HEK293 (cell line): ENCODE results near the gene FIBP.
A peak's percentile ranks its signal among the peaks of the same experiment; 100 is the strongest.

Experiments used
- CTCF ChIA-PET: fragments of 350-600 bp; formaldehyde crosslinking; extraction: SDS; loops from one replicate; lab custom pipeline; 2021; ENCODE audit warnings: antibody characterized with exemption; lab: Yijun Ruan, JAX
- POLR2A ChIA-PET: fragments of 300-600 bp; formaldehyde crosslinking; extraction: SDS; loops from one replicate; lab custom pipeline; 2020; ENCODE audit warnings: antibody characterized with exemption, inconsistent platforms; lab: Yijun Ruan, JAX
- H3K27ac ChIP-seq: fragments of 200-500 bp; sonication (Bioruptor generic); 2 replicates; pipeline ENCODE4 v1.5.1; 2014; ENCODE audit warnings: low read depth, low read length, control low read depth, inconsistent platforms; ENCODE audit errors: extremely low read depth
- H3K36me3 ChIP-seq, 2 experiments: fragments of 200-500 bp in 1 of 2; sonication (Bioruptor generic) in 1 of 2; 1 replicate in 1 of 2; 2 replicates in 1 of 2; pipeline ENCODE4 v1.5.1; 2014 to 2017; ENCODE audit warnings: inconsistent platforms in 2 of 2, low read length in 2 of 2; ENCODE audit not compliant: control insufficient read depth in 2 of 2, insufficient read depth in 1 of 2
- H3K4me1 ChIP-seq: fragments of 200-500 bp; sonication (Bioruptor generic); 2 replicates; pipeline ENCODE4 v1.5.1; 2014; ENCODE audit warnings: mild to moderate bottlenecking, low read length, inconsistent platforms; ENCODE audit not compliant: control insufficient read depth, insufficient read depth
- H3K4me3 ChIP-seq: 2 replicates; pipeline ENCODE4 v1.5.1; 2011; ENCODE audit warnings: low read depth, mild to moderate bottlenecking, control low read depth, low read length, moderate library complexity
- H3K9me3 ChIP-seq: fragments of 200-500 bp; sonication (Bioruptor generic); 2 replicates; pipeline ENCODE4 v1.5.1; 2014; ENCODE audit warnings: low read depth, low read length, inconsistent platforms; ENCODE audit not compliant: control insufficient read depth, insufficient read depth
- GLI2 ChIP-seq: fragments of 450-650 bp; formaldehyde crosslinking; IDR thresholded peaks from 2 replicates; pipeline ENCODE4; 2017; ENCODE audit warnings: missing biosample characterization, missing genetic modification characterization, low read depth, borderline replicate concordance
- HOXC10 ChIP-seq: sonication (generic); formaldehyde crosslinking; IDR thresholded peaks from 2 replicates; pipeline ENCODE4 v1.8.1; 2023; ENCODE audit warnings: mild to moderate bottlenecking, missing genetic modification reagents
- REPIN1 ChIP-seq: fragments of 450-650 bp; formaldehyde crosslinking; IDR thresholded peaks from 2 replicates; pipeline ENCODE4 v1.5.1; 2017; ENCODE audit warnings: missing biosample characterization, missing genetic modification characterization, low read depth
- SCRT1 ChIP-seq: fragments of 450-650 bp; formaldehyde crosslinking; IDR thresholded peaks from 2 replicates; pipeline ENCODE4 v1.5.1; 2016; ENCODE audit warnings: missing biosample characterization, missing genetic modification characterization, borderline replicate concordance
- TCF7L2 ChIP-seq: IDR thresholded peaks from 2 replicates; pipeline ENCODE4 v1.6.1; 2011; ENCODE audit warnings: low read depth, mild to moderate bottlenecking, inconsistent platforms, low read length, moderate library complexity, borderline replicate concordance
- ZBTB10 ChIP-seq: fragments of 450-650 bp; formaldehyde crosslinking; IDR thresholded peaks from 2 replicates; pipeline ENCODE4 v1.5.1; 2016; ENCODE audit warnings: missing biosample characterization, missing genetic modification characterization
- ZBTB20 ChIP-seq: fragments of 450-650 bp; formaldehyde crosslinking; IDR thresholded peaks from 2 replicates; pipeline ENCODE4 v1.5.1; 2016; ENCODE audit warnings: missing biosample characterization, missing genetic modification characterization
- ZBTB7A ChIP-seq: fragments of 450-650 bp; formaldehyde crosslinking; IDR thresholded peaks from 2 replicates; pipeline ENCODE4 v1.5.1; 2016; ENCODE audit warnings: low read depth, missing biosample characterization, missing genetic modification characterization
- ZNF114 ChIP-seq: fragments of 450-650 bp; formaldehyde crosslinking; IDR thresholded peaks from 2 replicates; pipeline ENCODE4 v1.5.0; 2017; ENCODE audit warnings: missing biosample characterization, missing genetic modification characterization
- ZNF2 ChIP-seq: fragments of 450-650 bp; formaldehyde crosslinking; IDR thresholded peaks from 2 replicates; pipeline ENCODE4 v1.5.1; 2016; ENCODE audit warnings: missing biosample characterization, missing genetic modification characterization
- ZNF274 ChIP-seq, 2 experiments: fragments of 200-500 bp in 1 of 2; fragments of 450-650 bp in 1 of 2; sonication (Bioruptor generic) in 1 of 2; formaldehyde crosslinking in 1 of 2; IDR thresholded peaks; 2 replicates each; pipeline versions ENCODE4 v1.5.1 to v1.6.1; 2014 to 2016; ENCODE audit warnings: borderline replicate concordance in 1 of 2, inconsistent platforms in 1 of 2, low read length in 1 of 2, missing biosample characterization in 1 of 2, missing genetic modification characterization in 1 of 2
- ZNF341 ChIP-seq: fragments of 450-650 bp; formaldehyde crosslinking; IDR thresholded peaks from 2 replicates; pipeline ENCODE4; 2016; ENCODE audit warnings: low read depth, missing biosample characterization, missing genetic modification characterization
- ZNF366 ChIP-seq: fragments of 450-650 bp; formaldehyde crosslinking; conservative IDR thresholded peaks from 2 replicates; pipeline ENCODE4 v1.5.1; 2016; ENCODE audit warnings: missing biosample characterization, missing genetic modification characterization
- ZNF48 ChIP-seq: fragments of 450-650 bp; formaldehyde crosslinking; IDR thresholded peaks from 2 replicates; pipeline ENCODE4 v1.5.1; 2016; ENCODE audit warnings: missing biosample characterization, missing genetic modification characterization
- ZNF558 ChIP-seq: fragments of 450-650 bp; formaldehyde crosslinking; IDR thresholded peaks from 2 replicates; pipeline ENCODE4 v1.5.1; 2016; ENCODE audit warnings: missing biosample characterization, missing genetic modification characterization
- ZNF600 ChIP-seq: fragments of 450-650 bp; formaldehyde crosslinking; IDR thresholded peaks from 2 replicates; pipeline ENCODE4 v1.5.1; 2016; ENCODE audit warnings: missing biosample characterization, missing genetic modification characterization
- ZNF658 ChIP-seq: fragments of 450-650 bp; formaldehyde crosslinking; IDR thresholded peaks from 2 replicates; pipeline ENCODE4; 2016; ENCODE audit warnings: missing biosample characterization, missing genetic modification characterization
- ZNF660 ChIP-seq: fragments of 450-650 bp; IDR thresholded peaks from 2 replicates; pipeline ENCODE4 v1.5.1; 2018; ENCODE audit warnings: missing biosample characterization, mild to moderate bottlenecking, missing genetic modification characterization
- ZNF792 ChIP-seq: fragments of 450-650 bp; formaldehyde crosslinking; IDR thresholded peaks from 2 replicates; pipeline ENCODE4 v1.5.1; 2016; ENCODE audit warnings: missing biosample characterization, missing genetic modification characterization
- TF ChIP-seq, protein P1 (sequence below): fragments of 450-650 bp; formaldehyde crosslinking; conservative IDR thresholded peaks from 2 replicates; pipeline ENCODE4 v1.5.1; 2016; ENCODE audit warnings: low read depth, missing biosample characterization, missing genetic modification characterization
- TF ChIP-seq, protein P2 (sequence below): fragments of 450-650 bp; formaldehyde crosslinking; IDR thresholded peaks from 2 replicates; pipeline ENCODE4 v1.5.1; 2016; ENCODE audit warnings: missing biosample characterization, missing genetic modification characterization, borderline replicate concordance

Gene FIBP

DNA sequence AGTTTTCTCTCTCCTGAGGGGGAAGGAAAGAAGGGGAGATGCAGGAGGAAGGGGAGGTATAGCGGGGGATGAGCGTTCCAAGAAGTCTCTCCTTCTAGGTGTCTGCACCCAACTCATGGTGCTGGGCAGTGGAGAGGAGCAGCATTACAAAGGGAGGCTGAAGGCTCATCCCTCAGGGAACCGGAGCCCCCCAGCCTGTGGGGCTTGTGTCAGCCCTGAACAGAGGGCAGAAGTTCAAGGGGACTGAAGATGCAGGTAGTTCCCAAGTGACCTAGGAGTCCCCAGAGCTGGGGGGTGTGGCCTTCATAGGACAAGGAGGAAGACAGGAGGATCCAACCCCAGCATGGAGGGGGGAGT is 28.8 kb upstream of the FIBP start:
- Histone ChIP-seq H3K4me3 (no peak overlapping the region), H3K27ac (no peak overlapping the region), H3K4me1 (no peaks in the 10 kb centered on the region; the same call in 1 of the 2 replicates), H3K36me3 (peaks cover 0 to 4% of the 10 kb centered on the region in 2 experiments; a peak in 1 of 3 replicates), H3K9me3 (no peaks in the 10 kb centered on the region)
- no peak for TF ChIP-seq GLI2 (tag by site-specific recombination)
- POLR2A ChIA-PET, result no interaction called here
- CTCF ChIA-PET, result interaction anchor here (0.5 to 1.0 kb wide), 5 partner anchors 26 to 324 kb away, joined by 3 to 6 read pairs (median 3); partner anchors contain the start of gene CCDC85B

DNA sequence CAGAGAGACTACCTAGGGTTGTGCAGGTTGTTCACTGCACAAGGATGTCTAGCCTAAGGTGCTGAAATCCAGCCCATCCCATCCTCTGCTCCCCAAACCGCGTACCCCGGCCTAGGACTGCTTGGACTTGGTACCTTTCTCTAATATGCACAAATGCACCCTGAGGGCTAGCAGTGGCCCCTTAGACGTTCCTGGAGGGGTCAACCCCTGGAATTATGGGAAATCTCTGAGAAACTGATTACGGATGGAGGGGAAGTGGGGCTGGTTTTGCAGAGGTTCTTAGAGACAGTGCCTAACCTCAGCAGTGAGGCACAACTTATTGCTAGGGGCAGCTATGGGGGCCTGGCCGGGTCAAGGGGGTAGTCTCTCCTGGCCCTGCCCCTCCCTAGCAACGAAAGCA is 28.1 kb upstream of the FIBP start:
- TF ChIP-seq ZNF792 (no peak), ZNF48 (tag by site-specific recombination) (no peak), ZBTB20 (no peak), REPIN1 (tag by site-specific recombination) (no peak), ZNF2 (tag by site-specific recombination) (no peak), HOXC10 (no peak)
- Histone ChIP-seq H3K4me3 (no peak overlapping the region), H3K4me1 (no peaks in the 10 kb centered on the region; the same call in 1 of the 2 replicates), H3K36me3 (no peaks in the 10 kb centered on the region), H3K27ac (no peak overlapping the region), H3K9me3 (no peaks in the 10 kb centered on the region)
- ChIA-PET POLR2A (interaction anchor here (1.2 to 2.3 kb wide), 8 partner anchors 15 to 58 kb away, joined by 3 to 19 read pairs (median 6); partner anchors contain the start of genes CCDC85B, CFL1, FIBP and FOSL1), CTCF (interaction anchor here (0.7 to 11.8 kb wide), 3 partner anchors 14 to 29 kb away, joined by 3 to 189 read pairs (median 5); partner anchors contain the start of genes CCDC85B and FIBP)

DNA sequence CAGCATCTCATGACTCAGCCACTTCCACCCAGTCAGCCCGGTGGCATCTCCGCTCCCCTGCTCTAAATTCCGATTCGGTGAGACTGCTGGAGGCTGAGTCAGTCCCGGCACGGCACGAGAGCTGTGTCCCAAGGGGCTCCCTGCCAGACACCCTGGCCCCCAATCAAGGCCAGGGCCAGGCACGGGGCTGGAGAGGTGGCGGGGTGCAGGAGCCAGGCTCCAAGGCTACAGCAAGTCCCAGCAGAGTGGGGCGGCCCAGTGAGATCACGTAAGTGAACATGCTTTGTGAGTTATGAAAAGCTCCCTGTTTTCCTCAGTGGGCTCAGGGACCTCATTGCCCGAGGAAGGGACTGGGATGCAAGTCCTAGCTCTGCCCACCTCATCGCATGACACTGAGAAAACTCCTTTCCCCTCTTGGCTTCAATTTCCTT is 27.6 kb upstream of the FIBP start:
- Histone ChIP-seq H3K4me1 (no peaks in the 10 kb centered on the region; the same call in 1 of the 2 replicates), H3K36me3 (no peaks in the 10 kb centered on the region), H3K4me3 (no peak overlapping the region), H3K27ac (no peak overlapping the region), H3K9me3 (no peaks in the 10 kb centered on the region)
- ChIA-PET POLR2A (interaction anchor here (1.2 to 2.3 kb wide), 9 partner anchors 12 to 58 kb away, joined by 3 to 19 read pairs (median 6); partner anchors contain the start of genes CCDC85B, CFL1, FIBP and FOSL1), CTCF (interaction anchor here (0.6 to 11.8 kb wide), 3 partner anchors 14 to 120 kb away, joined by 3 to 189 read pairs (median 5); partner anchors contain the start of genes CCDC85B and FIBP)
- TF ChIP-seq ZNF658 (no peak), ZNF114 (tag by site-specific recombination) (no peak), SCRT1 (no peak), ZNF341 (tag by site-specific recombination) (no peak), ZNF558 (tag by site-specific recombination) (no peak), ZNF274 (IDR thresholded peaks at IDR 0.05; ENCODE audit: low read length) (no peak), ZNF274 (tag by site-specific recombination; IDR thresholded peaks at IDR 0.05; ENCODE audit: borderline replicate concordance) (no peak), ZNF600 (peak; percentile 52), ZBTB7A (no peak), TCF7L2 (no peak), ZBTB10 (tag by site-specific recombination) (no peak), ZNF660 (tag by site-specific recombination) (peak; percentile 65; the same call in 1 of the 2 replicates), ZNF366 (tag by site-specific recombination) (peak; percentile 51)
- TF ChIP-seq, protein P1, sequence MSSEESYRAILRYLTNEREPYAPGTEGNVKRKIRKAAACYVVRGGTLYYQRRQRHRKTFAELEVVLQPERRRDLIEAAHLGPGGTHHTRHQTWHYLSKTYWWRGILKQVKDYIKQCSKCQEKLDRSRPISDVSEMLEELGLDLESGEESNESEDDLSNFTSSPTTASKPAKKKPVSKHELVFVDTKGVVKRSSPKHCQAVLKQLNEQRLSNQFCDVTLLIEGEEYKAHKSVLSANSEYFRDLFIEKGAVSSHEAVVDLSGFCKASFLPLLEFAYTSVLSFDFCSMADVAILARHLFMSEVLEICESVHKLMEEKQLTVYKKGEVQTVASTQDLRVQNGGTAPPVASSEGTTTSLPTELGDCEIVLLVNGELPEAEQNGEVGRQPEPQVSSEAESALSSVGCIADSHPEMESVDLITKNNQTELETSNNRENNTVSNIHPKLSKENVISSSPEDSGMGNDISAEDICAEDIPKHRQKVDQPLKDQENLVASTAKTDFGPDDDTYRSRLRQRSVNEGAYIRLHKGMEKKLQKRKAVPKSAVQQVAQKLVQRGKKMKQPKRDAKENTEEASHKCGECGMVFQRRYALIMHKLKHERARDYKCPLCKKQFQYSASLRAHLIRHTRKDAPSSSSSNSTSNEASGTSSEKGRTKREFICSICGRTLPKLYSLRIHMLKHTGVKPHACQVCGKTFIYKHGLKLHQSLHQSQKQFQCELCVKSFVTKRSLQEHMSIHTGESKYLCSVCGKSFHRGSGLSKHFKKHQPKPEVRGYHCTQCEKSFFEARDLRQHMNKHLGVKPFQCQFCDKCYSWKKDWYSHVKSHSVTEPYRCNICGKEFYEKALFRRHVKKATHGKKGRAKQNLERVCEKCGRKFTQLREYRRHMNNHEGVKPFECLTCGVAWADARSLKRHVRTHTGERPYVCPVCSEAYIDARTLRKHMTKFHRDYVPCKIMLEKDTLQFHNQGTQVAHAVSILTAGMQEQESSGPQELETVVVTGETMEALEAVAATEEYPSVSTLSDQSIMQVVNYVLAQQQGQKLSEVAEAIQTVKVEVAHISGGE (tag by site-specific recombination), result no peak
- TF ChIP-seq, protein P2, sequence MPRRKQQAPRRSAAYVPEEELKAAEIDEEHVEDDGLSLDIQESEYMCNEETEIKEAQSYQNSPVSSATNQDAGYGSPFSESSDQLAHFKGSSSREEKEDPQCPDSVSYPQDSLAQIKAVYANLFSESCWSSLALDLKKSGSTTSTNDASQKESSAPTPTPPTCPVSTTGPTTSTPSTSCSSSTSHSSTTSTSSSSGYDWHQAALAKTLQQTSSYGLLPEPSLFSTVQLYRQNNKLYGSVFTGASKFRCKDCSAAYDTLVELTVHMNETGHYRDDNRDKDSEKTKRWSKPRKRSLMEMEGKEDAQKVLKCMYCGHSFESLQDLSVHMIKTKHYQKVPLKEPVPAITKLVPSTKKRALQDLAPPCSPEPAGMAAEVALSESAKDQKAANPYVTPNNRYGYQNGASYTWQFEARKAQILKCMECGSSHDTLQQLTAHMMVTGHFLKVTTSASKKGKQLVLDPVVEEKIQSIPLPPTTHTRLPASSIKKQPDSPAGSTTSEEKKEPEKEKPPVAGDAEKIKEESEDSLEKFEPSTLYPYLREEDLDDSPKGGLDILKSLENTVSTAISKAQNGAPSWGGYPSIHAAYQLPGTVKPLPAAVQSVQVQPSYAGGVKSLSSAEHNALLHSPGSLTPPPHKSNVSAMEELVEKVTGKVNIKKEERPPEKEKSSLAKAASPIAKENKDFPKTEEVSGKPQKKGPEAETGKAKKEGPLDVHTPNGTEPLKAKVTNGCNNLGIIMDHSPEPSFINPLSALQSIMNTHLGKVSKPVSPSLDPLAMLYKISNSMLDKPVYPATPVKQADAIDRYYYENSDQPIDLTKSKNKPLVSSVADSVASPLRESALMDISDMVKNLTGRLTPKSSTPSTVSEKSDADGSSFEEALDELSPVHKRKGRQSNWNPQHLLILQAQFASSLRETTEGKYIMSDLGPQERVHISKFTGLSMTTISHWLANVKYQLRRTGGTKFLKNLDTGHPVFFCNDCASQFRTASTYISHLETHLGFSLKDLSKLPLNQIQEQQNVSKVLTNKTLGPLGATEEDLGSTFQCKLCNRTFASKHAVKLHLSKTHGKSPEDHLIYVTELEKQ (tag by site-specific recombination), result 0 out of 2 replicates have a peak, but pooled peaks have one; percentile 20
